ENCODE measurements around the gene ARSG.

ARSG gene

GRCh38 chr17:68394608-68395331 is 103.5 kb downstream of the ARSG start:
- no peak for DNase-seq (ENCODE audit: low read depth)
- no peak for TF ChIP-seq CTCF (IDR thresholded peaks at IDR 0.05; ENCODE audit: low read depth, low read length, missing control alignments)
- no peak overlapping the region for H3K4me3 ChIP-seq (ENCODE audit: low read depth, low read length)
- in situ Hi-C loops (cut with HindIII; ENCODE audit: low sequenced_read_pairs): no loop called here

- H3K4me3 ChIP-seq (ENCODE audit: low read depth, low read length): no peak overlapping the region
- TF ChIP-seq CTCF (IDR thresholded peaks at IDR 0.05; ENCODE audit: low read depth, low read length, missing control alignments): no peak
- in situ Hi-C loops (cut with HindIII; ENCODE audit: low sequenced_read_pairs): no loop called here
- DNase-seq (ENCODE audit: low read depth): no peak
Measured at GRCh38 chr17:68396226-68397107, 105.2 kb downstream of the ARSG start.

GRCh38 chr17:68397108-68397536 is 105.8 kb downstream of the ARSG start:
- H3K4me3 ChIP-seq (ENCODE audit: low read depth, low read length): no peak overlapping the region
- DNase-seq (ENCODE audit: low read depth): no peak
- in situ Hi-C loops (cut with HindIII; ENCODE audit: low sequenced_read_pairs): no loop called here
- TF ChIP-seq CTCF (IDR thresholded peaks at IDR 0.05; ENCODE audit: low read depth, low read length, missing control alignments): no peak

GRCh38 chr17:68398691-68399637 is 107.7 kb downstream of the ARSG start:
- in situ Hi-C loops (cut with HindIII; ENCODE audit: low sequenced_read_pairs): no loop called here
- peak; percentile 93 for TF ChIP-seq CTCF (IDR thresholded peaks at IDR 0.05; ENCODE audit: low read depth, low read length, missing control alignments)
- no peak overlapping the region for H3K4me3 ChIP-seq (ENCODE audit: low read depth, low read length)
- DNase-seq (ENCODE audit: low read depth): peak; percentile 35

DNA sequence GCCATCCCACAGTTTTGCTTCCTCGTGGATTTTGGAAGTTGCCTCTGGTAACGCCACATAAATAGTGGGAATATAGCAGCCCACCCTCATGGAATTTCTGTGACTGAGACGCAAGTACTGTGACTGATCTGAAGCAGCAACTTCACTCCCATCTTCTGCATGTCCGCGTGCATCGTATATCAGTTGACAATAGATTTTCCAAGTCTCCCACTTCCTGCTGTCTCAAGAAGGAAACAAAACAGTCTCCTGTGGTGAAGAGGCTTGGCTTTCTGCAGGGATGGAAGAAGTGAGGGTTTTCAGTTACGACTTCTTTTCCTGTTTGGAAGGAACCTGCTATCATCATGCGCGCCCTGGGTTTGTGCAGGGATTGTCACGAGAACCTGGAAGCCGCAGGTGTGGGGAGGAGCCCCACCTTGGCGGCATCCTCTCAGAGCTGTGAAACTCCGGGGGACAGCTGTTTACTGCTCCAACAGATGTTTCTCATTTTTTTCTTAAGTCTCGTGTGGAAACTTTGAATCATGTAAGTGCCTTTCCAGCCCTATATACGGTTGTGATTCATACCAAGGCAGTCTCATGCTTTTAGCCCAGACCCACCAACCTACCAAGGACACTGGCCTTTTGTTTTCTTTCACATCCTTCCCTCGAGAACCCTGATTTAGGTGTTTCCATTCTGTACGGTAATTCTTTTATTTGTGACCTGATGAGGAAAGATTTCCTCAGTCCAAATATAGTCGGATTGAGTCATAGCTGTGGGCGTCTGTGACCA is 108.5 kb downstream of the ARSG start:
- DNase-seq (ENCODE audit: low read depth): no peak
- in situ Hi-C loops (cut with HindIII; ENCODE audit: low sequenced_read_pairs): no loop called here
- H3K4me3 ChIP-seq (ENCODE audit: low read depth, low read length): no peak overlapping the region

More for the DNA sequence above, 108.5 kb downstream of the ARSG start:
- no peak for TF ChIP-seq CTCF (IDR thresholded peaks at IDR 0.05; ENCODE audit: low read depth, low read length, missing control alignments)
